T47D (cell line): ENCODE results near the gene ANO9.
"Not testable (repeated sequence)": the region's sequence is repeated elsewhere in the genome, so short reads cannot be mapped to it uniquely, and the experiment has no call there.

Experiments used
- DNase-seq, 2 experiments: peaks; one replicate each; pipeline versions ENCODE4 v3.0.0 to v3.0.0-alpha.2; 2011 to 2012; ENCODE audit warnings: low read depth in 1 of 2, low spot score in 1 of 2
- JUND ChIP-seq: IDR thresholded peaks from 2 replicates; pipeline ENCODE4 v1.6.1; 2012; ENCODE audit warnings: low read depth
- in situ Hi-C: cut with HindIII; loops from 2 replicates; pipeline ENCODE4 v1.10.0; 2016; ENCODE audit warnings: low sequenced_read_pairs, low pct_unique_long_range_greater_than_20kb

Gene ANO9

DNA sequence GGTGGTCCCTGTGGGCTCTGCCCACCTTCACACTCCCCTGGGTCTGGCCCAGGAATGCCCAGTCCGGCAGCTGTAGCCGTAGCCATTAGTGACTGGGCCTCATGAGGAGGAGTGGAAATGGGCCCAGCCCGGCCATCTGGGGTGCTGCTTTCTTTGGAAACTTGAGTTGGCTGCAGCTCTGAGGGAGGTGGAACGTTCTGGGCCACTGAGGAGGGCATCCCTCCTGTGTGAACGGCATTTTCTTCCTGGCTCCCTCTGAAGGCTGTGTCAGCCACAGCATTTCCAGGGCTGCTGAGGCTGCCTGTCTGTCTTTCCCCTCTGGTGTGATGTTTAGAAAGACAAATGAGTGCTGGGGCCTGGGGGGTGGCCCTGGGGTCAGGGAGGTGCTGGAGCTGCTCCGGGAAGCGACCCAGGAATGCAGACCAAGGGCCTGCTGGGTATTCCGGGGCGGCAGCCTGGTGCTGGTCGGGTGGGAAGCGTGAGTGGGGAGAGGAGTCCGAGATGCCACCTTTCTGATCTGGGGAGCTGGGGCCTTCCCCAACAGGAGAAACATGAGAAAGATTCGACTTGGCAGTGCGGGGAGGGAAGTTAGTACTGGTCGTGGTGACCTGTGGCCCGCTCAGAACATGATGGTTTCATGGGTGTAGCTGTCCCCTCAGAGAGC lies 35.4 kb upstream of the ANO9 start:
- in situ Hi-C loops = no loop called here
- no peak for TF ChIP-seq JUND

GRCh38 chr11:476416-476815 lies 34.6 kb upstream of the ANO9 start:
- TF ChIP-seq JUND = no peak
- no peak for DNase-seq
- in situ Hi-C loops = no loop called here

More for the DNA sequence above, 35.4 kb upstream of the ANO9 start:
- no peak for DNase-seq

DNA sequence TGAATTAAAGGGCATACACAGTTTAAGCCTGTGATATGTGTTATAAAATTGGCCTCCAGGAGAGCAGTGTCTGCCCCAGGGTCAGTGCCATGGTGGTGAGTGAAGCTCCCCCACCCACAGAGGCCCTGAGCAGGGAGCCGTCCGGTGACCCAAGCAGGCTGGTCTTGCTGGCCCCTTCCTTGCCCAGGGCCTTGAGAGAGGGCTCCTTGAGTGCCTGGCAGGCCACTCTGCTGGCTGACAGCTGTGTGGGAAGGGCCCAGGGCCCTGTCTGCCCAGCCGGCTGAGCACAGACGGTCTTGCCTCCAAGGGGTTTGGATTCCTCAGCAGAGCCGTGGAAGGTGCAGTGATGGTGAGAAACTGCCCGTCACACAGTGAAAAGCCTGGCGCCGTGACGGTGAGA lies 34.1 kb upstream of the ANO9 start:
- in situ Hi-C loops = no loop called here
- DNase-seq = no peak
- no peak for TF ChIP-seq JUND

DNA sequence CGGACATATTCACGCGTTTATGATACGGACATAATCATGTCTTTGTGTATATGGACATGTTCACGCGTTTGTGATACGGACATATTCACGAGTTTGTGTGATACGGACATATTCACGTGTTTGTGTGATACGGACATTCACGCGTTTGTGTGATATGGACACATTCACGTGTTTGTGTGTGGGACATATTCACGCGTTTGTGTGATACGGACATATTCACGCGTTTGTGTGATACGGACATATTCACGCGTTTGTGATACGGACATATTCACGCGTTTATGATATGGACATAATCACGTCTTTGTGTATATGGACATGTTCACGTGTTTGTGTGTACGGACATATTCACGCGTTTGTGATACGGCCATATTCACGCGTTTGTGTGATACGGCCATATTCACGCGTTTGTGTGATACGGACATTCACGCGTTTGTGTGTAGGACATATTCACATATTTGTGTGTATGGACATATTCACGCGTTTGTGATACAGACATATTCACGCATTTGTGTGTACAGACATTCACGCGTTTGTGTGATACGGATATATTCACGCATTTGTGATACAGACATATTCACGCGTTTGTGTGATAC lies 33.2 kb upstream of the ANO9 start:
- no peak for TF ChIP-seq JUND
- no peak for DNase-seq
- in situ Hi-C loops = no loop called here

DNA sequence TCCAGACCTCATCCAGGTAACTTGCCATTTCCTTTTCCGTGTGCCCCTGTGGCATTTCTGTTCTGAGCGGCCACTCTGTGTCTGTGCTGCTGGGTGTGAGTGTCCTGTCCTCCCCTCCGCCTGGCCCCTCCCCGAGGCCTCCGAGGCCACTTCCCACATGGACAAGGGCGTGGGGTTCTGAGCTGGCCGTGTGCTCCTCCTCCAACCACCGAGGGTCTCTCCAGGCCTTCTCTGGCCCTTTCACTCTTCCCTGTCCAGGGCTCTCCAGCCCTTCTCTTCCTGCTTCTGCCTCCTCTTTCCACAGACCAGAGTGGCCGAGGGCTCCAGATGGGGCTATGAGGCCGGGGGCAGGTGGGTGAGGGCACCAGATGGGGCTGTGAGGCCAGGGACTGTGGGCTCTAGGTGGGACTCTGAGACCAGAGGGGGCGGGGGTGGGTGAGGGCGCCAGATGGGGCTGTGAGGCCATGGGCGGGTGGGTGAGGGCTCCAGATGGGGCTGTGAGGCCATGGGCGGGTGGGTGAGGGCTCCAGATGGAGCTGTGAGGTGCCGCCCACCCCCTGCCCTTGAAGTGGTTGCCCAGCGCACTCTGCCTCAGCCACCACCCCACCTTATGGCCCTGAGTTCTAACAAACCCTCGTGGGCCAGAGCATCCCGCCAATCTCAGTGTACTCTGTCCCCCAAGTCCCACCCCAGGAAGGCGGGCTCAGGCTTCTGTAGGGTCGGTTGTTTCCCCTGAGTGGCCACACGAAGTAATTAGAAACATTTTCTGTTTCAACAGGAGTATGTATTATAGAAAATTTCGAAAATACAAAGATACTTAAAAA lies 32.4 kb upstream of the ANO9 start:
- in situ Hi-C loops = no loop called here
- no peak for DNase-seq
- TF ChIP-seq JUND = no peak

- TF ChIP-seq JUND = no peak
- in situ Hi-C loops = no loop called here
- no peak for DNase-seq
Observed at GRCh38 chr11:473415-473814, 31.6 kb upstream of the ANO9 start.

- TF ChIP-seq JUND = no peak
- in situ Hi-C loops = no loop called here
- no peak for DNase-seq
Observed at GRCh38 chr11:472816-473215, 31.0 kb upstream of the ANO9 start.

DNA sequence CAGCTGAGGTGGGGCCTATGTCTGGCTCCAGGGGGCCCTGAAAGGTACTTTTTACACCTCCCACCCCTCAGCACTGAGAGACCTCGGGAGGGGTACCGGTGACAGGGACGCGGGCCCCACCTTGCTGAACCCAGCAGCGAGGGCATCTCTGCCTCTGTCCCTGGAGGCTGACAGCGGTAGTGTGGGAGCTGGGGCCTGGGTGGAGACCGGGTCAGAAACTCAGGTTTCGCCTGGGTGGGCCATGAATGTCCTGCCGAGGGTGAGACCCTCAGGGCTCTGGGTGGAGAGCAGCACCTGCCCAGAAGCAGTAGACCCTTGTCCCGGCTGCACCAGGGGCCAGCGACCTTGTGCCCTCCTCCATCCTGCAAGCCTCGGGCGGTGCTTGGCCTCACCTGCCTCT lies 30.5 kb upstream of the ANO9 start:
- TF ChIP-seq JUND = no peak
- in situ Hi-C loops = no loop called here
- no peak for DNase-seq

GRCh38 chr11:471468-472145 lies 29.8 kb upstream of the ANO9 start:
- no peak for DNase-seq
- TF ChIP-seq JUND = no peak
- in situ Hi-C loops = no loop called here

DNA sequence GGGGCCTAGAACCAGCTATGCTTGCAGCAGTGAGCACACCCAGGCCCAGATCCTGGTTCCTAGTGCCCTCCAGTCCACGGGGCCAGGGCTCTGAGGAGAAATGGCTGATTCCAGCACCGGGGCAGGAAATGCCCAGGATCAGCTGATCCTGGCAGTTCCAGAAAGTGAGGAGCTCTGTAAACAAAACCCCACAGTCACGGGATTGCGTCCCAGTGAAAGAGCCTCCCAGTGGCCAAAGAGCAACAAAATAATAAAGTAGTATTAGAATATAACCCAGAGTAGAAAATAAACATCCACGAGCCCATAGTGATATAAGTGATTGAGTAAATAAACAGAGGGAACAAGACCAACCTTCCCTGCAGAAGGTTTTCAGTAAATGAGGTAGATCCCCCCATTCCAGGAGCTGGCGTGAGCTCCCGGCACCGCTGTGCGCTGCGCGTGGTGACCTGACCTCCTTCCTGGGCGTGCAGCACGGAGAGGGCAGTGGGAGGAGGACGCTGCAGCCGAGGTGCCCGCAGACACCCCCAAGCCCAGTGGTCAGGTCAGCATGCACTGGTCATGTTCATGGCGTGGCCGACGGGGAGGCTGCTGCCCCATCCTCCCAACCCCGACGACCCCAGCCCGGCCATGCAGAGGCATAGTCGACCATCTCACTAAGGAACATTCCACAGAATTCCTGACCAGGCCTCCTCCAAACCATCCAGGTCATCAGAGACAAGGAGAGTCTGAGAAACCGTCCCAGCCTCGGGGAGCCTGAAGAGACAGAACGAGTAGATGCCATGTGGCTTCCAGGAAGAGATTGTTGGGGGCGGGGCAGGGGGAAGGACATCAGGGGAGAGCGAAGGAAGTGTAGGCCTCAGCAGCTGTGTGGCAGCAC lies 28.1 kb upstream of the ANO9 start:
- in situ Hi-C loops = no loop called here
- no peak for TF ChIP-seq JUND
- DNase-seq = peak; percentile 46 to 60

GRCh38 chr11:469026-469683 lies 27.3 kb upstream of the ANO9 start:
- in situ Hi-C loops = not testable (repeated sequence)

GRCh38 chr11:468493-468892 lies 26.7 kb upstream of the ANO9 start:
- DNase-seq = no peak
- in situ Hi-C loops = no loop called here
- TF ChIP-seq JUND = no peak

More at GRCh38 chr11:469026-469683, 27.3 kb upstream of the ANO9 start:
- not testable (repeated sequence) for DNase-seq
